DMS53 treated with DMSO at 0.1 percent for 48 hours (cell line): Measurements from ENCODE around the gene NTRK2.

ENCODE experiments used
- DNase-seq: peaks from one replicate; lab custom pipeline; 2025; ENCODE audit not compliant: unreplicated experiment; lab: John Stamatoyannopoulos, UW

NTRK2 gene

GRCh38 chr9:84681516-84682285 lies 12.2 kb downstream of the NTRK2 start:
- DNase-seq, result no peak

GRCh38 chr9:84686068-84686467 lies 16.5 kb downstream of the NTRK2 start:
- DNase-seq, result no peak

- no peak for DNase-seq
Observed at GRCh38 chr9:84688956-84689355, 19.4 kb downstream of the NTRK2 start.

- no peak for DNase-seq
Observed at GRCh38 chr9:84691634-84692033, 22.1 kb downstream of the NTRK2 start.

GRCh38 chr9:84694248-84694647 lies 24.7 kb downstream of the NTRK2 start:
- no peak for DNase-seq

- no peak for DNase-seq
Observed at GRCh38 chr9:84697042-84697441, 27.5 kb downstream of the NTRK2 start.

- DNase-seq, result no peak
Observed at GRCh38 chr9:84697509-84698114, 28.1 kb downstream of the NTRK2 start.

- no peak for DNase-seq
Observed at GRCh38 chr9:84698323-84698722, 28.8 kb downstream of the NTRK2 start.

GRCh38 chr9:84699984-84700383 lies 30.5 kb downstream of the NTRK2 start:
- no peak for DNase-seq

- no peak for DNase-seq
Observed at GRCh38 chr9:84701801-84702200, 32.3 kb downstream of the NTRK2 start.

- no peak for DNase-seq
Observed at GRCh38 chr9:84702471-84702870, 32.9 kb downstream of the NTRK2 start.

- DNase-seq, result no peak
Observed at GRCh38 chr9:84703793-84704192, 34.3 kb downstream of the NTRK2 start.

GRCh38 chr9:84705128-84705527 lies 35.6 kb downstream of the NTRK2 start:
- DNase-seq, result no peak

GRCh38 chr9:84708400-84708799 lies 38.9 kb downstream of the NTRK2 start:
- no peak for DNase-seq

- DNase-seq, result no peak
Observed at GRCh38 chr9:84709056-84709455, 39.5 kb downstream of the NTRK2 start.

- no peak for DNase-seq
Observed at GRCh38 chr9:84710701-84711397, 41.3 kb downstream of the NTRK2 start.

GRCh38 chr9:84711398-84711777 lies 41.9 kb downstream of the NTRK2 start:
- DNase-seq, result no peak

- no peak for DNase-seq
Observed at GRCh38 chr9:84711936-84712335, 42.4 kb downstream of the NTRK2 start.

- no peak for DNase-seq
Observed at GRCh38 chr9:84716217-84716616, 46.7 kb downstream of the NTRK2 start.

- no peak for DNase-seq
Observed at GRCh38 chr9:84718476-84718875, 48.9 kb downstream of the NTRK2 start.

GRCh38 chr9:84722388-84722989 lies 53.0 kb downstream of the NTRK2 start:
- no peak for DNase-seq

GRCh38 chr9:84723426-84723825 lies 53.9 kb downstream of the NTRK2 start:
- DNase-seq, result no peak
